ENCODE data around the gene LRG1. TPM values are rescaled to one million over a fixed set of nuclear protein-coding genes. Genes with fewer than 3 reads are reported as not detected.

LRG1 gene
- polyA plus RNA-seq, 1 donor from 2014 or later: not detected

DNA sequence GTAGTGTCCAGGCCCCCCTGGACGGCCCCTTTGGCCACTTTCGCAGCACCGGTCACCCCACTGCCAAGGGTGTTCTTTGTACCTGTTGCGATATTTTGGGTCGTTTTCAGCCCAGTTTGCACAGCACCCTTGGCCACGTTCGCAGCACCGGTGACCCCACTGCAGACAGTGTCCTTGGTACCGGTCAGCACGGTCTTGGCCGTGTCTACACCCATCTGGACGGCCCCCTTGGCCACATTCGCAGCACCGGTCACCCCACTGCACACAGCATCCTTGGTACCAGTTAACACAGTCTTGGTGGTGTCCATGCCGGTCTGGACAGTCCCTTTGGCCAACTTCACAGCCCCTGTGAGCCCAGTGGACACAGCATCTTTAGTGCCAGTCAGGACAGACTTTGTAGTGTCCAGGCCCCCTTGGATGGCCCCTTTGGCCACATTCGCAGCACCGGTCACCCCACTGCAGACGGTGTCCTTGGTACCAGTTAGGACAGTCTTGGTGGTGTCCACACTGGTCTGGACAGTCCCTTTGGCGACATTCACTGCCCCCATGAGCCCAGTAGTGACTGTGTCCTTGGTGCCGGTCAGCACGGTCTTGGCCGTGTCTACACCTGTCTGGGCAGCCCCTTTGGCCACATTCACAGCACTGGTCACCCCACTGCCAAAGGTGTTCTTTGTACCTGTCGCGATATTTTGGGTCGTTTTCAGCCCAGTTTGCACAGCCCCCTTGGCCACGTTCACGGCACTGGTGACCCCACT lies 28.4 kb downstream of the LRG1 start:
- no peaks in the 10 kb centered on the region for H3K27me3 ChIP-seq (ENCODE audit: insufficient read depth, low read depth, low read length)
- no peak overlapping the region for H3K27ac ChIP-seq (ENCODE audit: low read length)

DNA sequence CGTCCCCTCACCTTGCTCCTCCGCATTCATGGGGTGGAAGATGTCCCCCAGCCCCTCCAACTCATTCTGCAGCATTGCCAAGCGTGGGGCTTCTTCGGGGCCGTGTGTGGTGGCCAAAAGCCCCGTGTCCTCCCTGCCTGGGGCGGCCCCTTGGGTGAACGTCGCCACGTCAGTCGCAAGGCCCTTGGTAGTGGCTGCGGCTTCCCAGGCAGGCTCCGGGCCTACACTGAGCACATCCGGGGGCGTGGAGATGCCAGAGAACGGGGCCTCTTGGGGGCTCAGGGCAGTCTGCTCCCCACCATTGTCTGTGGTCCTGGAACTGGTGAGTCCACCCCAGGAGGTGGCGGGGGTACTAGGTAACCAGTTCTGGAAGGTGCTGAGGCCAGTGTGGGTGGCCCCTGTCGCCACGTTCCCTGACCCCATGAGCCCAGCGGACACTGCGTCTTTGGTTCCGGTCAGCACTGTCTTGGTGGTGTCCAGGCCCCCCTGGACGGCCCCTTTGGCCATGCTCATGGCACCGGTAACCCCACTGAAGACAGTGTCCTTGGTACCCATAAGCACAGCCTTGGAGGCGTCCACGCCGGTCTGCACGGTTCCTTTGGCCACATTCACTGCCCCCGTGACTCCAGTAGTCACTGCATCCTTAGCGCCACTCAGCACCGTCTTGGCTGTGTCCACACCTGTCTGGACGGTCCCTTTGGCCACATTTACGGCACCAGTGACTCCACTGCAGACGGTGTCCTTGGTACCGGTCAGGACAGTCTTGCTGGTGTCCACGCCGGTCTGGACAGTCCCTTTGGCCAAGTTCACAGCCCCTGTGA lies 29.2 kb downstream of the LRG1 start:
- H3F3A ChIP-seq (ENCODE audit: insufficient read depth, low read length, poor library complexity, severe bottlenecking): no peaks in the 10 kb centered on the region
- no peaks in the 10 kb centered on the region for H3K9me3 ChIP-seq (ENCODE audit: low read length)
- H3K4me3 ChIP-seq (ENCODE audit: low read length): no peak overlapping the region
- H3K36me3 ChIP-seq (ENCODE audit: insufficient read depth, low read length): no peaks in the 10 kb centered on the region
- H2AFZ ChIP-seq (ENCODE audit: low read depth, low read length): no peak overlapping the region
- H3K9ac ChIP-seq (ENCODE audit: low read length): no peak overlapping the region
- H3K4me2 ChIP-seq (ENCODE audit: low read length): no peak overlapping the region
- no peak for TF ChIP-seq EP300 (conservative IDR thresholded peaks at IDR 0.05; ENCODE audit: poor library complexity, severe bottlenecking)
- H3K79me2 ChIP-seq (replicated peaks; ENCODE audit: insufficient read depth, low read length): no peaks in the 10 kb centered on the region
- H4K20me1 ChIP-seq (ENCODE audit: insufficient read depth): no peaks in the 10 kb centered on the region
- H3K27me3 ChIP-seq (ENCODE audit: insufficient read depth, low read depth, low read length): no peaks in the 10 kb centered on the region
- H3K27ac ChIP-seq (ENCODE audit: low read length): no peak overlapping the region
- no peaks in the 10 kb centered on the region for H3K9me2 ChIP-seq (ENCODE audit: insufficient read depth, low read length)

More for the DNA sequence above, 28.4 kb downstream of the LRG1 start:
- Histone ChIP-seq H4K20me1 (ENCODE audit: insufficient read depth) (no peaks in the 10 kb centered on the region), H3K4me2 (ENCODE audit: low read length) (no peak overlapping the region), H3K9me2 (ENCODE audit: insufficient read depth, low read length) (no peaks in the 10 kb centered on the region), H2AFZ (ENCODE audit: low read depth, low read length) (no peak overlapping the region), H3F3A (ENCODE audit: insufficient read depth, low read length, poor library complexity, severe bottlenecking) (no peaks in the 10 kb centered on the region), H3K79me2 (replicated peaks; ENCODE audit: insufficient read depth, low read length) (no peaks in the 10 kb centered on the region), H3K4me3 (ENCODE audit: low read length) (no peak overlapping the region), H3K9me3 (ENCODE audit: low read length) (no peaks in the 10 kb centered on the region), H3K9ac (ENCODE audit: low read length) (no peak overlapping the region), H3K36me3 (ENCODE audit: insufficient read depth, low read length) (no peaks in the 10 kb centered on the region)
- TF ChIP-seq POLR2AphosphoS5 (IDR thresholded peaks at IDR 0.05) (no peak), SMC3 (conservative IDR thresholded peaks at IDR 0.05; ENCODE audit: poor library complexity) (no peak), EZH2 (IDR thresholded peaks at IDR 0.05; ENCODE audit: borderline replicate concordance, insufficient read depth, low read length, poor library complexity, severe bottlenecking) (no peak), TAF1 (IDR thresholded peaks at IDR 0.05; ENCODE audit: low read depth) (no peak), MXI1 (conservative IDR thresholded peaks at IDR 0.05; ENCODE audit: poor library complexity, severe bottlenecking) (no peak), EP300 (conservative IDR thresholded peaks at IDR 0.05; ENCODE audit: poor library complexity, severe bottlenecking) (no peak), RAD21 (conservative IDR thresholded peaks at IDR 0.05) (no peak)
- TF ChIP-seq, protein P1, sequence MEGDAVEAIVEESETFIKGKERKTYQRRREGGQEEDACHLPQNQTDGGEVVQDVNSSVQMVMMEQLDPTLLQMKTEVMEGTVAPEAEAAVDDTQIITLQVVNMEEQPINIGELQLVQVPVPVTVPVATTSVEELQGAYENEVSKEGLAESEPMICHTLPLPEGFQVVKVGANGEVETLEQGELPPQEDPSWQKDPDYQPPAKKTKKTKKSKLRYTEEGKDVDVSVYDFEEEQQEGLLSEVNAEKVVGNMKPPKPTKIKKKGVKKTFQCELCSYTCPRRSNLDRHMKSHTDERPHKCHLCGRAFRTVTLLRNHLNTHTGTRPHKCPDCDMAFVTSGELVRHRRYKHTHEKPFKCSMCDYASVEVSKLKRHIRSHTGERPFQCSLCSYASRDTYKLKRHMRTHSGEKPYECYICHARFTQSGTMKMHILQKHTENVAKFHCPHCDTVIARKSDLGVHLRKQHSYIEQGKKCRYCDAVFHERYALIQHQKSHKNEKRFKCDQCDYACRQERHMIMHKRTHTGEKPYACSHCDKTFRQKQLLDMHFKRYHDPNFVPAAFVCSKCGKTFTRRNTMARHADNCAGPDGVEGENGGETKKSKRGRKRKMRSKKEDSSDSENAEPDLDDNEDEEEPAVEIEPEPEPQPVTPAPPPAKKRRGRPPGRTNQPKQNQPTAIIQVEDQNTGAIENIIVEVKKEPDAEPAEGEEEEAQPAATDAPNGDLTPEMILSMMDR (IDR thresholded peaks at IDR 0.05; ENCODE audit: poor library complexity, severe bottlenecking): no peak
- TF ChIP-seq, protein P2, sequence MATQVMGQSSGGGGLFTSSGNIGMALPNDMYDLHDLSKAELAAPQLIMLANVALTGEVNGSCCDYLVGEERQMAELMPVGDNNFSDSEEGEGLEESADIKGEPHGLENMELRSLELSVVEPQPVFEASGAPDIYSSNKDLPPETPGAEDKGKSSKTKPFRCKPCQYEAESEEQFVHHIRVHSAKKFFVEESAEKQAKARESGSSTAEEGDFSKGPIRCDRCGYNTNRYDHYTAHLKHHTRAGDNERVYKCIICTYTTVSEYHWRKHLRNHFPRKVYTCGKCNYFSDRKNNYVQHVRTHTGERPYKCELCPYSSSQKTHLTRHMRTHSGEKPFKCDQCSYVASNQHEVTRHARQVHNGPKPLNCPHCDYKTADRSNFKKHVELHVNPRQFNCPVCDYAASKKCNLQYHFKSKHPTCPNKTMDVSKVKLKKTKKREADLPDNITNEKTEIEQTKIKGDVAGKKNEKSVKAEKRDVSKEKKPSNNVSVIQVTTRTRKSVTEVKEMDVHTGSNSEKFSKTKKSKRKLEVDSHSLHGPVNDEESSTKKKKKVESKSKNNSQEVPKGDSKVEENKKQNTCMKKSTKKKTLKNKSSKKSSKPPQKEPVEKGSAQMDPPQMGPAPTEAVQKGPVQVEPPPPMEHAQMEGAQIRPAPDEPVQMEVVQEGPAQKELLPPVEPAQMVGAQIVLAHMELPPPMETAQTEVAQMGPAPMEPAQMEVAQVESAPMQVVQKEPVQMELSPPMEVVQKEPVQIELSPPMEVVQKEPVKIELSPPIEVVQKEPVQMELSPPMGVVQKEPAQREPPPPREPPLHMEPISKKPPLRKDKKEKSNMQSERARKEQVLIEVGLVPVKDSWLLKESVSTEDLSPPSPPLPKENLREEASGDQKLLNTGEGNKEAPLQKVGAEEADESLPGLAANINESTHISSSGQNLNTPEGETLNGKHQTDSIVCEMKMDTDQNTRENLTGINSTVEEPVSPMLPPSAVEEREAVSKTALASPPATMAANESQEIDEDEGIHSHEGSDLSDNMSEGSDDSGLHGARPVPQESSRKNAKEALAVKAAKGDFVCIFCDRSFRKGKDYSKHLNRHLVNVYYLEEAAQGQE (IDR thresholded peaks at IDR 0.05; ENCODE audit: borderline replicate concordance): no peak

Data from neural cell (in vitro differentiated cells).